ENCODE data around the gene DPP7. TPM values are rescaled to one million over a fixed set of nuclear protein-coding genes. Genes with fewer than 3 reads are reported as not detected.

The DPP7 gene
- polyA plus RNA-seq, 1 donor, result 30.0 TPM

GRCh38 chr9:137110911-137111787 is 3.4 kb downstream of the DPP7 start:
- DNase-seq, result no peak

- no peak for DNase-seq
Observed at GRCh38 chr9:137110147-137110910, 4.2 kb downstream of the DPP7 start.

GRCh38 chr9:137109250-137110146 is 5.0 kb downstream of the DPP7 start:
- no peak for DNase-seq

GRCh38 chr9:137108608-137109249 is 5.8 kb downstream of the DPP7 start:
- DNase-seq, result no peak

GRCh38 chr9:137107982-137108381 is 6.6 kb downstream of the DPP7 start:
- no peak for DNase-seq

GRCh38 chr9:137107312-137107921 is 7.1 kb downstream of the DPP7 start:
- DNase-seq, result no peak

- DNase-seq, result no peak
Observed at GRCh38 chr9:137106662-137107250, 7.8 kb downstream of the DPP7 start.

- DNase-seq, result no peak
Observed at GRCh38 chr9:137105814-137106661, 8.5 kb downstream of the DPP7 start.

GRCh38 chr9:137103206-137103999 is 11.1 kb downstream of the DPP7 start:
- no peak for DNase-seq

- no peak for DNase-seq
Observed at GRCh38 chr9:137099231-137099630, 15.3 kb downstream of the DPP7 start.

- DNase-seq, result no peak
Observed at GRCh38 chr9:137097761-137098462, 16.6 kb downstream of the DPP7 start.

- DNase-seq, result no peak
Observed at GRCh38 chr9:137096785-137097546, 17.6 kb downstream of the DPP7 start.

- no peak for DNase-seq
Observed at GRCh38 chr9:137095664-137096517, 18.6 kb downstream of the DPP7 start.

- no peak for DNase-seq
Observed at GRCh38 chr9:137089232-137089947, 25.1 kb downstream of the DPP7 start.

- DNase-seq, result no peak
Observed at GRCh38 chr9:137088121-137088520, 26.4 kb downstream of the DPP7 start.

- no peak for DNase-seq
Observed at GRCh38 chr9:137087409-137087925, 27.1 kb downstream of the DPP7 start.

Data from hindlimb muscle (tissue), 1 donor.